IPS-20b (cell line): ENCODE results near the gene RANBP3.
"Not testable (repeated sequence)": the region's sequence is repeated elsewhere in the genome, so short reads cannot be mapped to it uniquely, and the experiment has no call there.

Experiments used
- H3K27ac ChIP-seq: one replicate; pipeline ENCODE4 v1.5.1; 2013; ENCODE audit warnings: low read length
- H3K27me3 ChIP-seq: 2 replicates; pipeline ENCODE4 v1.6.1; 2013; ENCODE audit warnings: mild to moderate bottlenecking, low read length, inconsistent platforms; ENCODE audit not compliant: insufficient read depth
- H3K36me3 ChIP-seq: 2 replicates; pipeline ENCODE4 v1.6.1; 2013; ENCODE audit warnings: low read depth, mild to moderate bottlenecking, inconsistent platforms, low read length, moderate library complexity; ENCODE audit not compliant: insufficient read depth
- H3K4me1 ChIP-seq: 2 replicates; pipeline ENCODE4 v1.6.1; 2013; ENCODE audit warnings: mild to moderate bottlenecking, control low read depth, inconsistent platforms, low read length, moderate library complexity; ENCODE audit not compliant: insufficient read depth
- H3K4me3 ChIP-seq: 2 replicates; pipeline ENCODE4 v1.5.1; 2013; ENCODE audit warnings: mild to moderate bottlenecking, low read length, inconsistent platforms
- H3K9ac ChIP-seq: 2 replicates; pipeline ENCODE4 v1.6.1; 2013; ENCODE audit warnings: low read depth, mild to moderate bottlenecking, inconsistent platforms, low read length, moderate library complexity
- H3K9me3 ChIP-seq: 2 replicates; pipeline ENCODE4 v1.6.1; 2013; ENCODE audit warnings: mild to moderate bottlenecking, low read depth, low read length, inconsistent platforms; ENCODE audit not compliant: insufficient read depth

The RANBP3 gene

DNA sequence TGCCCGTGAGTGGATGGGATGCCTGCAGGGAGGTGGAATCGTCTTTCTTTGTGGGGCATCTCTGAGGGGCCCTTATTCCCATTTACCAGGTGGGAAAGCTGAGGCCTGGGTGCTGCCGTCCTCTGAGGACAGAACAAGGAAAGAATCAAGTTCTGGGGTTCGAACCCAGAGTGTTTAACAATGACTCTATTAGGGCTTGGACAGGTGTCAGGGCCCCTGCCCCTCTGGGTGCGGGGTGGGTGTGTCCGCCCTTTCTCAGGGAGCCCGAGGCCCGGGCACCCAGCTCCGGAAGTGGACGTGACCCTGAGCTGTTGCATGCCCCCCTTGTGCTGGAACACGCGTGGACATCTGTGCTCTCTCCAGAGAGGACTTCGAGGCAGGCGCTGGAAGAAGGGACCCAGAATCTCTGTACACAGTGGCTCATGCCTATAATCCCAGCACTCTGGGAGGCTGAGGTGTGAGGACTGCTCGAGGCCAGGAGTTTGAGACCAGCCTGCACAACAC is 85.1 kb downstream of the RANBP3 start:
- Histone ChIP-seq H3K27me3 (peaks cover 6% of the 10 kb centered on the region; the same call in 1 of the 2 replicates), H3K36me3 (peaks cover 16% of the 10 kb centered on the region; the same call in 1 of the 2 replicates)

DNA sequence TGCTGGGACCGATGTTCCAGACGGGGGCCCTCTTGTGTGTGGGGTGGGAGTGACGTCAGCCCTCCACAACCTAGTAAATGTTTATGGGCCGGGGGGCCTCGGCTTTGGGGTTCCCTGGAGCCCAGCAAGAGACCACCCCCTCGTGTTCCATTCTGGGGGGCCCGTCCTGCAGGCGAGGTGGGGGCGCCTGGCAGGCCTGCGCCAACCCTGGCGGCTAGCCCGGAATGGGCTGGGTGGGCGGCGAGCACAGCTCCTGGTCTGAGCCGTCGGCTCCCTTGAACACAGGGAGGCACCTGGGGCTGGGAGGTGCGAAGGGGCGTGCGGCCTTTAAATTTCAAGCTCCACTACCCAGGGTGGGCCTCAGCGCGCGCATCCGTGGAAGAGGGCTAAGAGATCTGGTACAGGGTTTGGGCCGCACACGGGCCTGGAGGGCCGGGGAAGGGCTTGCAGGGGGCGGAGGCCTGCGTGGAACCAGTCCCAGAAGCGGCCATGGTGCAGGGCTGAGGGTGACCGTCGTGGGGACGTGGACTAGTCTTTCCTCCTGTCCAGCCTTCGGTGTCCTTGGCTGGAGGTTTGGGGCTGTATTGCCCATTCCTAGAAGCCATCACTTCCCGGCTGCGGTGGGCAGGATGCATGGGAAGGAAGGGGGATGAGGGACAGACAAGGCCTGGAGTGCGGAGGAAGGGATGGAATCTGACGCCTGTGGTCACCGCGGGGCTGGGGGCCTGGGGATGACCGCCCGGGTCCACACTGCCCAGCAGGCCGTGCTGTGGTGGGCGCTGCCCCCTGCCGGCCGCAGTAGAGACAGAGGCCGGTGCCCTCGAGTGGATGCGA is 85.8 kb downstream of the RANBP3 start:
- H3K9me3 ChIP-seq: no peaks in the 10 kb centered on the region
- H3K4me1 ChIP-seq: no peaks in the 10 kb centered on the region; the same call in 1 of the 2 replicates
- H3K27ac ChIP-seq: no peak overlapping the region
- H3K4me3 ChIP-seq: no peak overlapping the region
- no peak overlapping the region for H3K9ac ChIP-seq
- peaks cover 16% of the 10 kb centered on the region; the same call in 1 of the 2 replicates for H3K36me3 ChIP-seq
- H3K27me3 ChIP-seq: peaks cover 6% of the 10 kb centered on the region; the same call in 1 of the 2 replicates

More for the DNA sequence above, 85.1 kb downstream of the RANBP3 start:
- Histone ChIP-seq H3K9me3 (no peaks in the 10 kb centered on the region), H3K4me1 (no peaks in the 10 kb centered on the region; the same call in 1 of the 2 replicates), H3K27ac (no peak overlapping the region), H3K9ac (no peak overlapping the region), H3K4me3 (no peak overlapping the region)

DNA sequence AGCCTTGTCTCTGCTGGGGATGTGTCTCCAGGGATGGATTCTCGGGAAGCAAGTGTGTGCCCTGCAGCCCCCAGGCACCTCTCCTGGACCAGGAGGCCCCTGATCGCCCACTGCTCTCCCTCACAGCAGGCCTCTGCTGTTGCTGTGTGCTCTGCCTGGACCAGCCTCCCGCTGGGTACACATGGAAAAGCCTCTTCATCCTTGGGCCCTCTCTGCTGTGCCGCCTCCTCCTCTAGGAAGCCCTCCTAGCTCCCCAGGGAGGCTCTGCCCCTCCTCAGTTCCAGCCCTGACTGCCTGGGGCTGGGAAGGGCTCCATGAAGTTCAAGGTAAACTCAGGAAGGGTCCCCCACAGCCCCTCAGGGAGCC is 86.4 kb downstream of the RANBP3 start:
- Histone ChIP-seq H3K4me3 (no peak overlapping the region), H3K27me3 (peaks cover 6% of the 10 kb centered on the region; the same call in 1 of the 2 replicates), H3K36me3 (peaks cover 16% of the 10 kb centered on the region; the same call in 1 of the 2 replicates), H3K9me3 (no peaks in the 10 kb centered on the region), H3K27ac (no peak overlapping the region), H3K9ac (no peak overlapping the region), H3K4me1 (no peaks in the 10 kb centered on the region; the same call in 1 of the 2 replicates)

DNA sequence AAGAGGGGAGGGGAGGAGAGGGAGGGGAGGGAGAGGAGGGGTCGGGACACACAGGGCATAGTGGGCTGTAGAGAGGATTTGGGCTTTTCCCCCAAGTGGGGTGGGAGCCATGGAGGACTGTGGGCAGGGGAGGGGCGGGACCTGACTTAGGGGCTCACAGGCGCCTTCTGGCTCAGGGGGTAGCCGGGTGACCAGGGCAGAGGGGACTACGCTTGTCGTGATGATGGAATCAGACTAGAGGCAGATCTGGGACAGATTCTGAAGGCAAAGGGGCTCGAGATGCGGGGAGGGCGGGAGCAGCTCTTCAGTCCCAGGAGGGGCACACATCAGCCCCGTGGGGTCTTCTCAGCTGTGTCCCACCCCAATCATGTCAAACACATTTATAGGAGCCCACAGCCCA is 87.8 kb downstream of the RANBP3 start:
- H3K27ac ChIP-seq: no peak overlapping the region
- H3K27me3 ChIP-seq: peaks cover 6% of the 10 kb centered on the region; the same call in 1 of the 2 replicates
- H3K4me3 ChIP-seq: no peak overlapping the region
- H3K9ac ChIP-seq: no peak overlapping the region
- peaks cover 6% of the 10 kb centered on the region; the same call in 1 of the 2 replicates for H3K36me3 ChIP-seq
- H3K4me1 ChIP-seq: no peaks in the 10 kb centered on the region; the same call in 1 of the 2 replicates
- no peaks in the 10 kb centered on the region for H3K9me3 ChIP-seq

DNA sequence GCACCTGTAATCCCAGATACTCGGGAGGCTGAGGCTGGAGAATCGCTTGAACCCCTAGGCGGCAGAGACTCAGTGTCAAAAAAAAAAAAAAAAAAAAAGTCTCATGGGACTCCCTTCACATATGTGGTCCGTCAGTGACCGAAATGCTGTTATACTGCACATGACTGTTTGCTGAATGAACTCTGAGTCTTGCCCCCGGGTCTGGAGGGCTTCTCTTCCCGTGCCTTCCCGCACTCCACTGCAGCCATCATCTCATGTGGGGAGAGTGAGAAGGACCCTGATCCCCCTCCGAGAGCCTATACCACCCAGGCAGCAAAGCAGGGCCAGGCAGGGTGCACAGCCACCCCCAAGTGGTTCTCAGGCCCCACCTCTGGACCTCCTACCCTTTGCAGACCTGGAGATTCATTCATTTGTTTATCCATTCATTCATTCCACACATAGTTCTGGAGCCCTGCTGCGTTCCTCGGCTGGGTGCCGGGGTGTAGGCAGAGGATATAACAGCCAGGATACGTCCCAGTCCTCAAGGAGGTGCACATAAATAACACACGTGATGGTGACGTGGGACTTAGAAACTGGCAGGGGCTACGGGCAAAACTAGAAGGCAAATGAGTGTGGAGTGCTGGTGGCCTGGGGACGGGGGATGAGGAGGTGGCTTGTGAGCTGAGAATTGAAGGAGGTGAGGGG is 88.5 kb downstream of the RANBP3 start:
- H3K27ac ChIP-seq: no peak overlapping the region
- H3K9ac ChIP-seq: no peak overlapping the region
- H3K27me3 ChIP-seq: peaks cover 6% of the 10 kb centered on the region; the same call in 1 of the 2 replicates
- no peak overlapping the region for H3K4me3 ChIP-seq
- no peaks in the 10 kb centered on the region for H3K36me3 ChIP-seq
- H3K4me1 ChIP-seq: no peaks in the 10 kb centered on the region; the same call in 1 of the 2 replicates
- no peaks in the 10 kb centered on the region for H3K9me3 ChIP-seq

DNA sequence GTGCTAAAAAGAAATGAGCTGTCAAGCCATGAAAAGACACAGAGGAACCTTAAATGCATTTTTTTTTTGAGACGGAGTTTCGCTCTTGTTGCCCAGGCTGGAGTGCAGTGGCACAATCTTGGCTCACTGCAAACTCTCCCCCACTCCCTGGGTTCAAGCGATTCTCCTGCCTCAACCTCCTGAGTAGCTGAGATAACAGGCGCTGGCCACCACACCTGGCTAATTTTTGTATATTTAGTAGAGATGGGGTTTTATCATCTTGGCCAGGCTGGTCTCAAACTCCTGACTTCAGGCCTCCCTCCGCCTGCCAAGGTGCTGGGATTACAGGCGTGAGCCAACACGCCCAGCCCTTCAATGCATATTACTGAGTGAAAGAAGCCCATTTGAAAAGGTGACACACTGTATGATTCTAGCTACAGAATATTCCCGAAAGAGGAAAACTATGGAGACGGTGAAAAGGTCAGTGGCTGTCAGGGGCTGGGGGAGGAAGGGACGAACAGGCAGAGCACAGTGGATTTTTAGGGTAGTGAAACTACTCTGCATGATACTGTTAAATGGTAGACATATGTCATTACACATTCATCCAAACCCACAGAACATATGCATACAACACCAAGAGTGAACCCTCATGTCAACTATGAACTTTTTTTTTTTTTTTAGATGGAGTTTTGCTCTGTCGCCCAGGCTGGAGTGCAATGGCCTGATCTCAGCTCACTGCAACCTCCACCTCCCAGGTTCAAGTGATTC is 93.7 kb downstream of the RANBP3 start:
- H3K4me3 ChIP-seq, H3K36me3 ChIP-seq, H3K9ac ChIP-seq, H3K27ac ChIP-seq, H3K9me3 ChIP-seq, H3K27me3 ChIP-seq, H3K4me1 ChIP-seq: not testable (repeated sequence)

DNA sequence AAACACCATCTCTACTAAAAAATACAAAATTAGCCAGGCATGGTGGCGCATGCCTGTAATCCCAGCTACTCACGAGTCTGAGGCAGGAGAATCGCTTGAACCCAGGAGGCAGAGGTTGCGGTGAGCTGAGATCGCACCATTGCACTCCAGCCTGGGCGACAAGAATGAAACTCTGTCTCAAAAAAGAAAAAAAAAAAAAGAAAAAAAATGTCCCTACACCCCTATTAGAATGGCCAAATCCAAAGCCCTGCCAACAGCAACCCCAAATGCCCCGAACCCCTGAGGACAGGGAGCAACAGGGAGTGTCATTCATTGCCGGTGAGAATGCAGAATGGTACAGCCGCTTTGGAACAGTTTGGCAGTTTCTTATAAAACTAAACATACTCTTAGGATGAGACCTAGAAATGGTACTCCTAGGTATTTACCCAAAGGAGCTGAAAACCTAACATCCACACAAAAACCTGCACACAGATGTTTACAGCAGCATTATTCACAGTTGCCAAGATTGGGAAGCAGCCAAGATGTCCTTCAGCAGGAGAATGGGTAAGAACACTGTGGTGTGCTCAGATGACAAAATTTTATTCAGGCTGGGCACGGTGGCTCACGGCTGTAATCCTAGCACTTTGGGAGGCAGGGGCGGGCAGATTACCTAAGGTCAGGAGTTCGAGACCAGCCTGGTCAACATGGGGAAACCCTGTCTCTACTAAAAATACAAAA is 94.6 kb downstream of the RANBP3 start:
- not testable (repeated sequence) for H3K4me3 ChIP-seq, H3K27ac ChIP-seq, H3K27me3 ChIP-seq, H3K4me1 ChIP-seq, H3K36me3 ChIP-seq, H3K9ac ChIP-seq, H3K9me3 ChIP-seq

GRCh38 chr19:5882421-5882968 is 95.4 kb downstream of the RANBP3 start:
- Histone ChIP-seq H3K4me3 (no peak overlapping the region), H3K9ac (no peak overlapping the region), H3K27me3 (no peaks in the 10 kb centered on the region), H3K27ac (no peak overlapping the region), H3K36me3 (no peaks in the 10 kb centered on the region), H3K9me3 (no peaks in the 10 kb centered on the region), H3K4me1 (peaks cover 6% of the 10 kb centered on the region; the same call in 1 of the 2 replicates)

DNA sequence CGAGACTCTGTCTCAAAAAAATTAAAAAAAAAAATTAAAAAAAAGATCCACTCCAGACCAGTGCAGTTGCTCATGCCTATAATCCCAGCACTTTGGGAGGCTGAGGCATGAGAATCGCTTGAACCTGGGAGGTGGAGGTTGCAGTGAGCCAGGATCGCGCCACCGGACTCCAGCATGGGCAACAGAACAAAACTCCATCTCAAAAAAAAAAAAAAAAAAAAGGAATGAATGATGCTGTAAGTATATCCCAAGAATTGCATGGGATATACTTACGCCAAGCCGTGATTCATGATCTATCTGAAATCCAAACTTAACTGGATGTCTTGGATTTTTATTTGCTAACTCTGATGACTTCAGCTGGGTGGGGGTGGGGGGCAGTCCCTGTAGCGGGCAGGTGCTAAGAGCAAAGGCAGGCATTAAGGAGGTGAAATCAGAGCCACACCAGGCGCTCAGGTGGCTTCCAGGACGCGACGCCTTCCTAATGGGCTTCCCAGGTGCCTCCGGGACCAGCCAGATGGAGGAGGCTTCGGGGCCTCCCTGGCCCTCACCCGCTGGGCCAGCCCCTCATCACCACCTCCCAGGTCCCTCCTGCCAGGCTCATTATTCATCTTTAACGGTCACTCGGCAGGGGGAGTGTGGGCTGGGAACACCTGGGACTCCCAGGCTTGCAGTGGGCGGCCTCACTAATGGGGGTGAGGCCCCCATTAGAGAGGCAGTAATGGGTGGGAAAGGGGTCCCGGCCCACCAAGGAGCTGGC is 96.2 kb downstream of the RANBP3 start:
- peaks cover 6% of the 10 kb centered on the region; the same call in 1 of the 2 replicates for H3K4me1 ChIP-seq
- no peaks in the 10 kb centered on the region for H3K27me3 ChIP-seq
- H3K9ac ChIP-seq: no peak overlapping the region
- no peaks in the 10 kb centered on the region for H3K36me3 ChIP-seq
- H3K4me3 ChIP-seq: no peak overlapping the region
- H3K9me3 ChIP-seq: no peaks in the 10 kb centered on the region
- no peak overlapping the region for H3K27ac ChIP-seq

DNA sequence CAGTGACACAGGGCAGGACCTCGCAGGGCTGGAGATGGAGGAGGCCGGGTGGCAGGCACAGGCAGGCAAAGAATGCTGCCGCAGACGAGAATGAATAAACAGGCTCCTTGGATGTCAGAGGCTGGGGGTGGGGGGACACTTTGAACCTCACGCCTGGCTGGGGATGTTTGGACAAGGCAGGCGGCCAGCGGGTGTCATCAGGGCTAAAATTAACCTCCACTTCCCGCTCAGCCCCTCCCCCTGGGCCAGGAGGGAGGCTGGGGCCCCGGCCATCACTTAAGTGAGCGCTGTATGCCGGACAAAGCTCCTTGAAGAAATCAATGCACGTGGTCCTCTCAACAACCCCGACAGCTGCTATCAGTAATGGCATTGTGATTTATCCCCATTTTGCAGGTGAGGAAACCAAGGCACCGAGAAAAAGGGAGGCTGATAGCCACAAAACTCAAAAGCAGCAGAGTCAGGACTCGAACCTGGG is 97.3 kb downstream of the RANBP3 start:
- Histone ChIP-seq H3K4me3 (no peak overlapping the region), H3K27me3 (no peaks in the 10 kb centered on the region), H3K9me3 (no peaks in the 10 kb centered on the region), H3K27ac (no peak overlapping the region), H3K9ac (no peak overlapping the region), H3K4me1 (peaks cover 6% of the 10 kb centered on the region; the same call in 1 of the 2 replicates), H3K36me3 (no peaks in the 10 kb centered on the region)
